Naive thymus-derived CD4-positive, alpha-beta T cell (primary cell): Measurements from ENCODE around the gene TIMD4. TPM values are rescaled to one million over a fixed set of nuclear protein-coding genes. Genes with fewer than 3 reads are reported as not detected.
"Not testable (repeated sequence)": the region's sequence is repeated elsewhere in the genome, so short reads cannot be mapped to it uniquely, and the experiment has no call there.

ENCODE experiments used
- ATAC-seq: fragments of 150-1000 bp; cut with Tn5 transposase; 2 replicates; pipeline ENCODE4 v1.10.0; 2021; ENCODE audit warnings: mild to moderate bottlenecking, moderate library complexity
- CTCF ChIA-PET: fragments of 350-600 bp; sonication (Branson Sonifier 250); formaldehyde crosslinking; loops from one replicate; lab custom pipeline; 2021; ENCODE audit warnings: antibody characterized with exemption; lab: Charles Lee
- POLR2A ChIA-PET: fragments of 350-600 bp; sonication (Branson Sonifier 250); formaldehyde crosslinking; loops from one replicate; lab custom pipeline; 2021; ENCODE audit warnings: antibody characterized with exemption, inconsistent platforms; lab: Charles Lee
- DNase-seq, 9 donors: peaks; one replicate each; pipeline versions ENCODE4 v3.0.0 to v3.0.0-alpha.2; 2020 to 2022; ENCODE audit warnings: mixed read lengths in 1 of 9
- H3K27ac ChIP-seq: one replicate; pipeline ENCODE4 v1.7.0; 2013; ENCODE audit warnings: mild to moderate bottlenecking, low read depth, low read length, moderate library complexity
- H3K27me3 ChIP-seq, 2 donors: one replicate each; pipeline ENCODE4 v1.7.0; 2013; ENCODE audit warnings: low read length in 2 of 2, mild to moderate bottlenecking in 2 of 2, moderate library complexity in 2 of 2; ENCODE audit not compliant: control insufficient read depth in 2 of 2, insufficient read depth in 2 of 2
- H3K36me3 ChIP-seq, 3 experiments: 1 replicate in 2 of 3; 2 replicates in 1 of 3; pipeline ENCODE4 v1.7.0; 2013; ENCODE audit warnings: low read length in 3 of 3, mild to moderate bottlenecking in 3 of 3, moderate library complexity in 1 of 3; ENCODE audit not compliant: insufficient read depth in 3 of 3, control insufficient read depth in 2 of 3
- H3K4me1 ChIP-seq, 2 donors: one replicate each; pipeline ENCODE4 v1.7.0; 2013; ENCODE audit warnings: low read length in 2 of 2, mild to moderate bottlenecking in 2 of 2, moderate library complexity in 1 of 2; ENCODE audit not compliant: control insufficient read depth in 2 of 2, insufficient read depth in 2 of 2
- H3K4me3 ChIP-seq: 2 replicates; pipeline ENCODE4 v1.7.0; 2013; ENCODE audit warnings: mild to moderate bottlenecking, low read length
- H3K9me3 ChIP-seq, 3 experiments: 1 replicate in 2 of 3; 2 replicates in 1 of 3; pipeline ENCODE4 v1.7.0; 2013; ENCODE audit warnings: low read length in 3 of 3; ENCODE audit not compliant: control insufficient read depth in 2 of 3
- H3K27ac Mint-ChIP-seq, 9 donors: one replicate each; pipeline ENCODE4 v1.8.0; 2020 to 2022; ENCODE audit warnings: mixed read lengths in 9 of 9, mild to moderate bottlenecking in 8 of 9, moderate library complexity in 5 of 9, inconsistent platforms in 2 of 9
- H3K27me3 Mint-ChIP-seq, 5 donors: one replicate each; pipeline ENCODE4 v1.8.0; 2021 to 2022; ENCODE audit warnings: mixed read lengths in 5 of 5, mild to moderate bottlenecking in 1 of 5
- H3K36me3 Mint-ChIP-seq, 5 donors: one replicate each; pipeline ENCODE4 v1.8.0; 2020 to 2022; ENCODE audit warnings: mixed read lengths in 5 of 5, mild to moderate bottlenecking in 3 of 5, inconsistent platforms in 1 of 5
- H3K4me1 Mint-ChIP-seq, 7 donors: one replicate each; pipeline ENCODE4 v1.8.0; 2020 to 2022; ENCODE audit warnings: mixed read lengths in 7 of 7, mild to moderate bottlenecking in 3 of 7, inconsistent platforms in 1 of 7
- H3K4me3 Mint-ChIP-seq, 10 donors: one replicate each; pipeline ENCODE4 v1.8.0; 2020 to 2022; ENCODE audit warnings: mild to moderate bottlenecking in 10 of 10, mixed read lengths in 10 of 10, moderate library complexity in 6 of 10, inconsistent platforms in 2 of 10
- H3K9me3 Mint-ChIP-seq, 11 donors: one replicate each; pipeline ENCODE4 v1.8.0; 2020 to 2022; ENCODE audit warnings: mixed read lengths in 11 of 11, mild to moderate bottlenecking in 4 of 11, inconsistent platforms in 1 of 11, moderate library complexity in 1 of 11
- intact Hi-C, 2 donors: fragments of 100-400 bp; cut with micrococcal nuclease; formaldehyde crosslinking; loops; one replicate each; pipeline ENCODE4 v1.15.1; 2023
- polyA plus RNA-seq, 2 donors: library from polyadenylated mRNA; unstranded; fragments of 300-500 nt; fragmentation: Illumina TruSeq; gene quantifications; one replicate each; pipeline ENCODE4 v1.2.3, GENCODE V29; 2021
- total RNA-seq, 6 experiments: library from RNA in 5 of 6; stranded (reverse) in 5 of 6; gene quantifications; 1 replicate in 5 of 6; 2 replicates in 1 of 6; pipeline ENCODE4 v1.2.3 and lab custom pipeline; 2021 to 2026

TIMD4 gene
- total and polyA plus RNA-seq, 7 experiments from 2014 or later = 1.6 to 31.1 (median 8.5) TPM

DNA sequence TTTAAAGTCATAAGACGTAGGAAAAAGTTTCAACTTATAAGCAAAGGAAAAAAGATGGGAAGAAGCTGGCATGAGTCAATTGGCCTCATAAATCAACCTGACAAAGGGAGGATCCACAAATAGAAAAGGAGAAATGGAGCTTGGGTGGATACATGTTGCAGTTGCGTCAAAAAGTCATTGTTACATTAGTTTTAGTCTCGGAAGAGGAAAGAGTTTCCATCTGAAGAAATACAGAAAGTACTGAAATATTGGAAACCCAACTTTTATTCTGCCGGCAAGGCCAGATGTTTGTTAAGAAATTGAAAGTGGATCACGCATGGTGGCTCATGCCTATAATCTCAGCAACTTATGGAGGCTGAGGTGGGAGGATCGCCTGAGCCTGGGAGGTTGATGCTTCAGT is 11.3 kb upstream of the TIMD4 start:
- Mint-ChIP-seq H3K27me3 (no peaks in the 10 kb centered on the region), H3K4me3 (no peak overlapping the region), H3K36me3 (peaks cover 0 to 40% (median 22%) of the 10 kb centered on the region in 5 donors), H3K4me1 (peaks cover 0 to 13% (median 0%) of the 10 kb centered on the region in 7 donors), H3K27ac (peak overlapping the region in 1 of 9 donors; percentile 32), H3K9me3 (peaks cover 0 to 12% (median 0%) of the 10 kb centered on the region in 11 donors)
- Histone ChIP-seq H3K36me3 (no peaks in the 10 kb centered on the region), H3K27ac (no peak overlapping the region), H3K4me1 (no peaks in the 10 kb centered on the region), H3K4me3 (no peak overlapping the region), H3K27me3 (no peaks in the 10 kb centered on the region), H3K9me3 (no peaks in the 10 kb centered on the region)
- ATAC-seq (no peak), DNase-seq (no peak)
- ChIA-PET CTCF (no interaction called here), POLR2A (no interaction called here)
- intact Hi-C loops = no loop called here

DNA sequence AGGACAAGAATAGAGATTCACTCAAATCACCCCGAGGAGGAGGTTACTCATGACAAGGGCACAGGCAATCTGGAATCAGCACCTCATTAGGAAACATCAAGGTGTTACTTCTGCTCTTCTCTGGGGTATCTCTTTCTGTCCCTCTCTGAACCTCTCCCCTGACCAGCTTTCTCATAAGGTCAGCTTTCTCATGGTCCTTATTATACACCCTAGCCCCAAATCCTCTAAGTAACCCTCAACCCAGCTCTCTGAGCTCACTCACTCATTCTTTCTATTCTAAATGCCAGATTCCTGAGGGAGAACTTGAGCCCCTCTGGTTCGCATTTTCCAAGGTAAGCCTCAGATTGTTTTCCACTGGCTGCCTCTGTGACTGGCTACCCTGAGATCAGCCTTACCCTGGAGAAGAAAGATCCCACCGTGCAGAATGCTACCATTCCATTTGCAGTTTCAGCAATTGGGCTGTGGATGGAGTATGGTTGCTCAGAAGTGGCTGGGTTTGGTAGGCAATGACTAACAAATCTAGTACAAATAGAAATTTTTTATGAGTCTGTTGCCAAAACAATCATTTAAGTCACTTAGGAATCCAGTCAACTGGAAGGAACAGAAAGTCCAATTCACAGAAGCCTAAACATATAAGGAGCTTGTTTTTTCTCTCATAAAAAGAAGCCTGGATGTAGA is 9.0 kb upstream of the TIMD4 start:
- Histone ChIP-seq H3K27me3 (no peaks in the 10 kb centered on the region), H3K27ac (no peak overlapping the region), H3K4me1 (no peaks in the 10 kb centered on the region), H3K36me3 (no peaks in the 10 kb centered on the region), H3K9me3 (no peaks in the 10 kb centered on the region), H3K4me3 (no peak overlapping the region)
- ATAC-seq = no peak
- no peak overlapping the region for H3K4me3 Mint-ChIP-seq
- peaks cover 0 to 8% (median 0%) of the 10 kb centered on the region in 7 donors for H3K4me1 Mint-ChIP-seq
- ChIA-PET CTCF (no interaction called here), POLR2A (no interaction called here)
- no peaks in the 10 kb centered on the region for H3K27me3 Mint-ChIP-seq
- H3K36me3 Mint-ChIP-seq = peaks cover 0 to 27% (median 15%) of the 10 kb centered on the region in 5 donors
- intact Hi-C loops = no loop called here
- peak overlapping the region in 1 of 9 donors; percentile 27 for H3K27ac Mint-ChIP-seq
- H3K9me3 Mint-ChIP-seq = peaks cover 0 to 12% (median 0%) of the 10 kb centered on the region in 11 donors
- DNase-seq = no peak

DNA sequence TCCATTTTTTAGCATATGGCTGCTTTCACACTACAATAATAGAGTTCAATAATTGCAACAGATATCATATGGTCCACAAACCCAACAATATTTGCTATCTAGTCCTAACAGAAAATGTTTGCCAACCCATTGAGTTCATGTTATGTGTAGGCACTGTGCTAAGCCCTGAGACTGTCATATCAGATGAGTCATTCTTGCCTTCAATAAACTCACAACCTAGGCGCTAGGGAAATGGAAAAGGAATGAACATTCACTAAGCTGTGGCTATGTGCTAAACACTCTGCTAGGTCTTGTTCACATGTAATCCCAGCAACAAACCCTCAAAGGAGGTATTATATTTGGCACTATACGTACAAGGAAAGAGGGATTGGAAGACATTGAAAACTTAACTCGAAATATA is 8.4 kb upstream of the TIMD4 start:
- intact Hi-C loops = no loop called here
- Mint-ChIP-seq H3K27ac (peak overlapping the region in 1 of 9 donors; percentile 4), H3K4me3 (no peak overlapping the region), H3K4me1 (peaks cover 0 to 8% (median 0%) of the 10 kb centered on the region in 7 donors), H3K9me3 (peaks cover 0 to 12% (median 0%) of the 10 kb centered on the region in 11 donors), H3K36me3 (peaks cover under 1 to 24% (median 13%) of the 10 kb centered on the region in 5 donors), H3K27me3 (no peaks in the 10 kb centered on the region)
- H3K4me1 ChIP-seq = no peaks in the 10 kb centered on the region
- no peaks in the 10 kb centered on the region for H3K9me3 ChIP-seq
- H3K27ac ChIP-seq = no peak overlapping the region
- no peak for ATAC-seq
- no peaks in the 10 kb centered on the region for H3K36me3 ChIP-seq
- DNase-seq = no peak
- ChIA-PET POLR2A (no interaction called here), CTCF (no interaction called here)
- no peaks in the 10 kb centered on the region for H3K27me3 ChIP-seq
- no peak overlapping the region for H3K4me3 ChIP-seq

DNA sequence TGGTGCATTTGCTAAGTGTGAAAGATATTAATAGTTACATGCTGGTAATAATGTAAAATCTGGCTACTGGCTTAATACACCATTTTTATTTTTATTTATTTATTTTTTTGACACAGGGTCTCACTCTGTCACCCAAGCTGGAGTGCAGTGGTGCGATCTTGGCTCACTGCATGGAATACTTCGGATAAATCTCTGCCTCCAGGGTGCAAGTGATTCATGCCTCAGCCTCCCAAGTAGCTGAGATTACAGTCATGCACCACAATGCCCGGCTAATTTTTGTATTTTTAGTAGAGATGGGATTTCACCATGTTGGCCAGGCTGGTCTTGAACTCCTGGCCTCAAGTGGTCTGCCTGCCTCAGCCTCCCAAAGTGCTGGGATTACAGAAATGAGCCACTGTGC is 4.4 kb upstream of the TIMD4 start:
- CTCF ChIA-PET = interaction anchor here (0.7 kb wide), 1 partner anchor 19 kb away, joined by 3 read pairs; no protein-coding TSS in a partner anchor
- H3K4me3 ChIP-seq, H3K36me3 ChIP-seq, DNase-seq, H3K4me3 Mint-ChIP-seq, intact Hi-C loops, POLR2A ChIA-PET, H3K27me3 ChIP-seq, H3K27ac Mint-ChIP-seq, H3K4me1 ChIP-seq, H3K27ac ChIP-seq, H3K9me3 ChIP-seq, H3K27me3 Mint-ChIP-seq, ATAC-seq: not testable (repeated sequence)
- Mint-ChIP-seq H3K9me3 (peaks cover 0 to 13% (median 2%) of the 10 kb centered on the region in 11 donors), H3K4me1 (peaks cover 0 to 10% (median 0%) of the 10 kb centered on the region in 7 donors), H3K36me3 (peaks cover 10 to 27% (median 21%) of the 10 kb centered on the region in 5 donors)

DNA sequence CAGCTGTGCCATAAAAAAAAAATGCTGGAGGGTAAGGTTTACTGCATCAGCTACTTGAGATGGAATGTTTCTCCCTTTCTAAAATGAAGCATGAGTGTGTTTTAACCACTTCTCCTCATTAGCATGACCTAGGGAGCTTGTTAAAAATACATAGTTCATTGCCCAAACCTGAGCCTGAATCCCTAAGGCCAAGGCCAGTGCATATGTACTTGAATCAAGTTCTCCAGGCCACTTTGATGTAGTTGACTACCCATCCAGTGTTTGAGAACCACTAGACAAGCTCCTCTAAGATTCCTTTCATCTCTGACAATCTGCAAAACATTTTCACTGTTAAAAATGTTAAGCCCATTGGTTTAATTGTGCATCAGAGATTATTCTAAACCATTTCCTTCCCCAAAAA is 6.7 kb downstream of the TIMD4 start:
- peaks cover 0 to 10% (median 0%) of the 10 kb centered on the region in 11 donors for H3K9me3 Mint-ChIP-seq
- Histone ChIP-seq H3K27me3 (no peaks in the 10 kb centered on the region), H3K9me3 (no peaks in the 10 kb centered on the region), H3K4me1 (no peaks in the 10 kb centered on the region), H3K4me3 (no peak overlapping the region), H3K27ac (no peak overlapping the region), H3K36me3 (peaks cover 0 to 2% (median 0%) of the 10 kb centered on the region in 3 experiments)
- CTCF ChIA-PET = no interaction called here
- H3K4me1 Mint-ChIP-seq = peaks cover 0 to 16% (median 5%) of the 10 kb centered on the region in 7 donors
- POLR2A ChIA-PET = no interaction called here
- peaks cover 13 to 32% (median 27%) of the 10 kb centered on the region in 5 donors for H3K36me3 Mint-ChIP-seq
- H3K27me3 Mint-ChIP-seq = peaks cover 0 to 8% (median 0%) of the 10 kb centered on the region in 5 donors
- ATAC-seq (no peak), DNase-seq (no peak)
- H3K4me3 Mint-ChIP-seq = no peak overlapping the region
- H3K27ac Mint-ChIP-seq = peak overlapping the region in 2 of 9 donors; percentile 8 to 32
- intact Hi-C loops = no loop called here

DNA sequence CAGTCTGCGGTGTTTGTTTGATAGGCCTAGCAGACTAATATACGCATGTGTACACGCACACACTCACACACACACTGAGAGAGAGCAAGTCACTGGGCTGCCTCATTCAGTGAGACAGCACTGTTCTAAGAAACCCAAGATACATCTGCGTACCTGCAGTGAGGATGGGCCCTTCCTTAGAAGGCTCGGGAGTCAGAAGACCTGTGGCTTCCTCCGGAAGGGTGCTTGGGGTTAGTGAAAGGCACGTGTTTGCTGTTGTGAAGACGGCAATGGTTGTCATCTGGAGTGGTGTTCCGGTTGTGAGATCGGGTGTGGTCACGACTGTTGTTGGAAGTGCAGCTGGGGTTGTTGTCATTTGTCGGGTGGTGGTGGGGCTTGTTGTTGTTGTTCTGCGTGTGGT is 11.7 kb downstream of the TIMD4 start:
- H3K9me3 Mint-ChIP-seq = peaks cover 0 to 15% (median 0%) of the 10 kb centered on the region in 11 donors
- H3K4me1 ChIP-seq = no peaks in the 10 kb centered on the region
- H3K27ac ChIP-seq = no peak overlapping the region
- peaks cover 0 to 38% (median 6%) of the 10 kb centered on the region in 7 donors for H3K4me1 Mint-ChIP-seq
- no peak overlapping the region for H3K4me3 Mint-ChIP-seq
- H3K27me3 Mint-ChIP-seq = no peaks in the 10 kb centered on the region
- H3K27ac Mint-ChIP-seq = no peak overlapping the region
- POLR2A ChIA-PET = interaction anchor here (0.6 kb wide), 1 partner anchor 76 kb away, joined by 3 read pairs; no protein-coding TSS in a partner anchor
- H3K9me3 ChIP-seq = no peaks in the 10 kb centered on the region
- no peak for DNase-seq
- peaks cover 28 to 61% (median 49%) of the 10 kb centered on the region in 5 donors for H3K36me3 Mint-ChIP-seq
- peak; percentile 16 for ATAC-seq
- no peak overlapping the region for H3K4me3 ChIP-seq
- CTCF ChIA-PET = no interaction called here
- intact Hi-C loops = no loop called here
- H3K27me3 ChIP-seq = no peaks in the 10 kb centered on the region
- H3K36me3 ChIP-seq = peaks cover 0 to 13% (median 0%) of the 10 kb centered on the region in 3 experiments
